Measurements from ENCODE around the gene TANK. TPM values are rescaled to one million over a fixed set of nuclear protein-coding genes. Genes with fewer than 3 reads are reported as not detected.
"Not testable (repeated sequence)": the region's sequence is repeated elsewhere in the genome, so short reads cannot be mapped to it uniquely, and the experiment has no call there.

TANK gene
- total and polyA plus RNA-seq, 2 experiments from 2014 or later: 37.6 to 54.7 TPM

DNA sequence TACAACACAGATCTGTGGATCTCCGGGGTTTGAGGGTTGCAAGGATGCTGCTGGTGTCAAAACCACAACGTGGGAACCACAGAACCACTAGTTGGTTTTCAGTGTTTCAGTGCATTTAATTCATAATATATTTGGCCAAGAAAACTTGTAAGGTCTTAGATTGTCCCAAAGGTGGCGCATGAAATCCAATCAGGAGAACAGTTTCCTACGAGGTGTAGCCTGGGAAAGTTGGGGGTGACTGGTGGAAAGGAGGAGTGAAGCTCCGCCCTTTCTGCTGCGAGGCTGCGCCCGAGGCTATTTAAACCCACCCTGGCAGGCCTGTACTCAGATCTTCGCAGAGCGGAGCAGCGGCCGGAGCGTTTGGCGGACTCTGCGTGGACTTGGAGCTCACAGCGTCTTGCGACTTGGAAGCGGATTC lies 120.7 kb downstream of the TANK start:
- H3K4me2 ChIP-seq; H3K79me2 ChIP-seq; H3K4me1 ChIP-seq (ENCODE audit: insufficient read depth); H3K9me2 ChIP-seq (replicated peaks; ENCODE audit: insufficient read depth); H3K4me3 ChIP-seq; H3K36me3 ChIP-seq (replicated peaks; ENCODE audit: insufficient read depth, low read depth); H3K27ac ChIP-seq; H2AFZ ChIP-seq; H3K27me3 ChIP-seq; H3K9me3 ChIP-seq (ENCODE audit: low read depth); H4K20me1 ChIP-seq (ENCODE audit: insufficient read depth, poor library complexity, severe bottlenecking): not testable (repeated sequence)
- TF ChIP-seq, protein P1, sequence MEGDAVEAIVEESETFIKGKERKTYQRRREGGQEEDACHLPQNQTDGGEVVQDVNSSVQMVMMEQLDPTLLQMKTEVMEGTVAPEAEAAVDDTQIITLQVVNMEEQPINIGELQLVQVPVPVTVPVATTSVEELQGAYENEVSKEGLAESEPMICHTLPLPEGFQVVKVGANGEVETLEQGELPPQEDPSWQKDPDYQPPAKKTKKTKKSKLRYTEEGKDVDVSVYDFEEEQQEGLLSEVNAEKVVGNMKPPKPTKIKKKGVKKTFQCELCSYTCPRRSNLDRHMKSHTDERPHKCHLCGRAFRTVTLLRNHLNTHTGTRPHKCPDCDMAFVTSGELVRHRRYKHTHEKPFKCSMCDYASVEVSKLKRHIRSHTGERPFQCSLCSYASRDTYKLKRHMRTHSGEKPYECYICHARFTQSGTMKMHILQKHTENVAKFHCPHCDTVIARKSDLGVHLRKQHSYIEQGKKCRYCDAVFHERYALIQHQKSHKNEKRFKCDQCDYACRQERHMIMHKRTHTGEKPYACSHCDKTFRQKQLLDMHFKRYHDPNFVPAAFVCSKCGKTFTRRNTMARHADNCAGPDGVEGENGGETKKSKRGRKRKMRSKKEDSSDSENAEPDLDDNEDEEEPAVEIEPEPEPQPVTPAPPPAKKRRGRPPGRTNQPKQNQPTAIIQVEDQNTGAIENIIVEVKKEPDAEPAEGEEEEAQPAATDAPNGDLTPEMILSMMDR (IDR thresholded peaks at IDR 0.05; ENCODE audit: poor library complexity): peak; percentile 16
- WGBS (ENCODE audit: low lambda C conversion rate, missing lambda C conversion rate): 82% methylated on average over 18 of the region's 18 CpGs
- peak; percentile 59 for DNase-seq (ENCODE audit: low spot score)

DNA sequence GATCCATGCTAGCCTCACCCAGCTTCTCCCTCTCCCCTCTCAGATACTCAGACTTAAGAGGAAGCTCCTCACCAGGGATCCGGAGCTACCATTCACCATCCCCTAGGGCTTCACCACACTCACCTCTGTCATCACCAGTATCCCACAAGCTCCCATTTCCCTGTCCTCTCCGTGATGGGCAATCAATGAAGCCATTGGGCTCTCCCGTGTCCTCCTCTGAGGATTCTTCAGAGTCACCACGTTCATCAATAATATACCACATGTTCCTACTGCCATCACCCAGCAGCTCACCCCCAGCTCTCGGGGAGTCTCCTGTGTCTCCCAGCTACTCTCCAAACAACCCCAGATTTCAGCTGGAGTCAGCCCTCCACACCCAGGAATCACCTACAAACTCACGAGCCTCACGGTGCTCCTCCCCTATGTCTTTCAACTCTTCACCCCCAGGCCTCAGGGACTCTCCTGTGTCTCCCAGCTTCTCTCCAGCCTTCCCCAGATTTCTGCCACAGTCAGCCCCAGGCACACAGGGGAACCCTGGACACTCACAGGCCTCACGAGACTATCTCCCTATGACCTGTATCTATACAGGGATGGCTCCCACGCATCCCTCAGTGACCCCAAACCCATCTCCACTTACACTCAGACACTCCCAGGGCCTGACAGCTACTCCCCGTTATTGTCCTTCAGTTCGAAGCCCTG lies 121.5 kb downstream of the TANK start:
- H2AFZ ChIP-seq; DNase-seq (ENCODE audit: low spot score); H3K9me3 ChIP-seq (ENCODE audit: low read depth); H4K20me1 ChIP-seq (ENCODE audit: insufficient read depth, poor library complexity, severe bottlenecking); H3K79me2 ChIP-seq; H3K9me2 ChIP-seq (replicated peaks; ENCODE audit: insufficient read depth); H3K36me3 ChIP-seq (replicated peaks; ENCODE audit: insufficient read depth, low read depth); H3K4me1 ChIP-seq (ENCODE audit: insufficient read depth); H3K27ac ChIP-seq; H3K4me2 ChIP-seq; H3K27me3 ChIP-seq; H3K4me3 ChIP-seq: not testable (repeated sequence)
- WGBS (ENCODE audit: low lambda C conversion rate, missing lambda C conversion rate): 80% methylated on average over 11 of the region's 11 CpGs

DNA sequence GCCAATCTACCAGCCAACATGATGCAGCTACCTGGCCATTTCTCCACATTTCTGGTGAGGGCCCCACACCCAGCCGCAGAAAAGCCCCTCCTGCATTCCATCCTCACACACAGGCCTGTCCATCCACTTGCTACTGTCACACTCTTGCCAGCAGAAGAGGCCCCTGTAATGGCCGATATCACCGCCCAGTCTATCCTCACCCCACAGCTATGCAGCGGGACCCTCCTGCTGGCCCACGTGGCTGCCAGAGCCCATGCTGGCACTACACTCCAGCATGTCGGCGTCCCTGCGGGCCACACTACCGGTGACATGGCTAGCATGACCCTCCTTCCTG lies 122.0 kb downstream of the TANK start:
- not testable (repeated sequence) for H4K20me1 ChIP-seq (ENCODE audit: insufficient read depth, poor library complexity, severe bottlenecking); DNase-seq (ENCODE audit: low spot score); H3K9me2 ChIP-seq (replicated peaks; ENCODE audit: insufficient read depth); H3K9me3 ChIP-seq (ENCODE audit: low read depth); H3K4me3 ChIP-seq; H2AFZ ChIP-seq; H3K79me2 ChIP-seq; H3K4me1 ChIP-seq (ENCODE audit: insufficient read depth); H3K27ac ChIP-seq; H3K4me2 ChIP-seq; H3K27me3 ChIP-seq; H3K36me3 ChIP-seq (replicated peaks; ENCODE audit: insufficient read depth, low read depth)
- WGBS (ENCODE audit: low lambda C conversion rate, missing lambda C conversion rate): 92% methylated on average over 9 of the region's 9 CpGs

DNA sequence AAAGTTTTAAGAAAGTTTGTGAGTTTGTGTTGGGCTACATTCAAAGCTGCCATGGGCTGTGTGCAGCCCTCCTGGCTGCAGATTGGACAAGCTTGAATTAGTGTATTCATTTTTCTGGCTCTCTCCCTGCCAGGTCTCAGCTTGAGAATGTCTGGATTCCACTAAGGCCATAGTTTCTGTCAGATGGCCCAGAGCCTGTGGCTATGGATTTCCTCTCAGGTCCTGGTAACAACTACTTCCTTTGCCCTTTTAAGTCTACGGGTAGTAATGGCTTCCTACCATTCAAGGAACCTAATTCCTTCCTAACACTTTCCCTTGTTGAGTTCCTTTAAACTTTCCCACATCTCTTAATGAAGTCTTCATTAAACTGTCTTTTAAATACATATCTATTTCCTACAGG lies 123.7 kb downstream of the TANK start:
- TF ChIP-seq EZH2 (IDR thresholded peaks at IDR 0.05; ENCODE audit: borderline replicate concordance) (no peak), EZH2phosphoT487 (IDR thresholded peaks at IDR 0.05; ENCODE audit: low read depth, severe bottlenecking, unreplicated experiment) (no peak)
- TF ChIP-seq, protein P1 (IDR thresholded peaks at IDR 0.05; ENCODE audit: poor library complexity): no peak
- no peaks in the 10 kb centered on the region for H3K4me1 ChIP-seq (ENCODE audit: insufficient read depth)
- no peaks in the 10 kb centered on the region for H3K36me3 ChIP-seq (replicated peaks; ENCODE audit: insufficient read depth, low read depth)
- no peaks in the 10 kb centered on the region for H3K9me2 ChIP-seq (replicated peaks; ENCODE audit: insufficient read depth)
- H3K27me3 ChIP-seq: no peaks in the 10 kb centered on the region
- no peak overlapping the region for H3K27ac ChIP-seq
- no peaks in the 10 kb centered on the region for H4K20me1 ChIP-seq (ENCODE audit: insufficient read depth, poor library complexity, severe bottlenecking)
- no peak overlapping the region for H2AFZ ChIP-seq
- H3K4me3 ChIP-seq: no peak overlapping the region
- no peaks in the 10 kb centered on the region for H3K79me2 ChIP-seq
- 65% methylated on average over 1 of the region's 1 CpG for WGBS (ENCODE audit: low lambda C conversion rate, missing lambda C conversion rate)
- H3K9me3 ChIP-seq (ENCODE audit: low read depth): no peaks in the 10 kb centered on the region
- DNase-seq (ENCODE audit: low spot score): no peak
- no peak overlapping the region for H3K4me2 ChIP-seq

Other genes starting within 250 kb of the TANK start
- gene PSMD14, start 148.0 kb downstream of the TANK start, total RNA-seq: 66.6 and 71.0 TPM in 2 replicates
- 66.9 and 70.2 TPM in 2 replicates for gene PSMD14, start 148.0 kb downstream of the TANK start, polyA plus RNA-seq